Measurements from ENCODE around the gene RAB23.

DNA sequence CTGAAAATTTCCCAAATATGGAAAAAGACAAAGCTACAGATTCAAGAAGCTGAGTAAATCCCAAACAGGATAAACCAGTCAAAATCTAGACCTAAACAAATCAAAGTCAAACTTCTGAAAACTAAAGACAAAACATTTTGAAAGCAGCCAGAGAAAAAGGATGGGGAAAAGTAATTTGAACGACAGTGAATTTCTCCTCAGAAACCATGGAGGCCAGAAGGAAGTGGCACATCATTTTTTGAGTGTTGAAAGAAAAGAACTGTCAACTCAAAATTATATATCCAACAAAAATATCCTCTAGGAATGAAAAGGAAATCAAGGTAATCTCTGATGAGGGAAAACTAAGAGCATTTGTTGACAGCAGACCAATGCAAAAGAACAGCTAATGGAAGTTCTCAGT, 6.8 kb downstream of the RAB23 start:
- no peak for TF ChIP-seq POLR2A (IDR thresholded peaks at IDR 0.05)
- TF ChIP-seq, protein P1, sequence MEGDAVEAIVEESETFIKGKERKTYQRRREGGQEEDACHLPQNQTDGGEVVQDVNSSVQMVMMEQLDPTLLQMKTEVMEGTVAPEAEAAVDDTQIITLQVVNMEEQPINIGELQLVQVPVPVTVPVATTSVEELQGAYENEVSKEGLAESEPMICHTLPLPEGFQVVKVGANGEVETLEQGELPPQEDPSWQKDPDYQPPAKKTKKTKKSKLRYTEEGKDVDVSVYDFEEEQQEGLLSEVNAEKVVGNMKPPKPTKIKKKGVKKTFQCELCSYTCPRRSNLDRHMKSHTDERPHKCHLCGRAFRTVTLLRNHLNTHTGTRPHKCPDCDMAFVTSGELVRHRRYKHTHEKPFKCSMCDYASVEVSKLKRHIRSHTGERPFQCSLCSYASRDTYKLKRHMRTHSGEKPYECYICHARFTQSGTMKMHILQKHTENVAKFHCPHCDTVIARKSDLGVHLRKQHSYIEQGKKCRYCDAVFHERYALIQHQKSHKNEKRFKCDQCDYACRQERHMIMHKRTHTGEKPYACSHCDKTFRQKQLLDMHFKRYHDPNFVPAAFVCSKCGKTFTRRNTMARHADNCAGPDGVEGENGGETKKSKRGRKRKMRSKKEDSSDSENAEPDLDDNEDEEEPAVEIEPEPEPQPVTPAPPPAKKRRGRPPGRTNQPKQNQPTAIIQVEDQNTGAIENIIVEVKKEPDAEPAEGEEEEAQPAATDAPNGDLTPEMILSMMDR (IDR thresholded peaks at IDR 0.05) = no peak

Measured in uterus (tissue), 2 donors.